ENCODE measurements around the gene ZEB1. TPM values are rescaled to one million over a fixed set of nuclear protein-coding genes. Genes with fewer than 3 reads are reported as not detected.

Gene ZEB1
- total RNA-seq, 1 experiment from 2014 or later = 0.39 TPM

DNA sequence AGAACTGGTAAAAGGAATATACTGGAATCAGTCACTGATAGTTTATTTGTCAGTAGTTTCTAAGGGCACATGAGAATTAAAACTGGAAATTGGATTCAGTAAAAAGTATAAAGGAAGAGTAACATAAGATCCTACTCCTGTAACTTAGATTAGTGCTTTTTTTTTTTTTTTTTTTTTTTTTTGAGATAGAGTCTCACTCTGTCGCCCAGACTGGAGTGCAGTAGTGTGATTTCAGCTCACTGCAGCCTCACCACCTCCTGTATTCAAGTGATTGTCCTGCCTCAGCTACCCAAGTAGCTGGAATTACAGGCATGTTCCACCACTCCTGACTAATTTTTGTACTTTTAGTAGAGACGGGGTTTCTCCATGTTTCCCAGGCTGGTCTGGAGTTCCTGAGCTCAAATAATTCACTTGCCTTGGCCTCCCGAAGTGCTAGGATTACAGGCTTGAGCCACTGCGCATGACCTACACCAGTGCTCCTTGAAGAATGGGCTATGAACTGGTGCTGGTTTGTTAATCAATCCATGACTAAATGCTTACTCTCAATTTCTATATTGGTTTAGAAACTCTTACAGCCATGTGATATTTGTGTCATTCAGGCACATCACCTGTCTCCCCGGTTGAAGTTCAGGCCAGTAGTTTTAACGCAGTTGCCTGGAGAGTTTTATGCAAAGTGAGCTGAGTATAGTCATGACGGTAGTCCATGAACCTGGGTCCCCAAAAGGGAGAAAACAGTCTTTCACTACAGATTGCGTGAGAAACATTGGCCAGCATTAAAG is 65.0 kb downstream of the ZEB1 start:
- Histone ChIP-seq H3K56ac (ENCODE audit: insufficient read length, low read depth, low read length) (no peak overlapping the region), H2BK15ac (ENCODE audit: low read depth, low read length) (no peak overlapping the region), H3K27ac (ENCODE audit: insufficient read length, low read depth, low read length) (no peak overlapping the region), H3T11ph (ENCODE audit: low read length) (no peak overlapping the region), H2BK12ac (ENCODE audit: insufficient read length, low read depth, low read length) (no peak overlapping the region), H3K18ac (ENCODE audit: insufficient read length, low read depth, low read length) (no peak overlapping the region), H2BK5ac (ENCODE audit: insufficient read length, low read length) (no peak overlapping the region), H3K9ac (ENCODE audit: extremely low read depth, insufficient read length, low read length) (no peak overlapping the region), H2AFZ (ENCODE audit: low read length) (no peak overlapping the region), H4K20me1 (ENCODE audit: control insufficient read depth, insufficient read depth, insufficient read length) (no peaks in the 10 kb centered on the region), H3K23me2 (ENCODE audit: insufficient read length, low read depth, low read length, poor library complexity, severe bottlenecking) (no peaks in the 10 kb centered on the region), H3K23ac (ENCODE audit: insufficient read length, low read depth, low read length) (no peak overlapping the region), H3K4me2 (ENCODE audit: insufficient read depth, insufficient read length, low read length) (no peak overlapping the region), H3K14ac (ENCODE audit: insufficient read depth, low read length) (no peak overlapping the region), H3K79me1 (ENCODE audit: insufficient read depth, low read depth, low read length, poor library complexity, severe bottlenecking) (no peaks in the 10 kb centered on the region), H3K4ac (ENCODE audit: low read depth, low read length) (no peak overlapping the region), H3K27me3 (ENCODE audit: insufficient read depth, low read length) (no peaks in the 10 kb centered on the region), H3K9me3 (ENCODE audit: control insufficient read depth, low read depth, low read length) (no peaks in the 10 kb centered on the region), H4K5ac (ENCODE audit: insufficient read length, low read depth, low read length) (no peak overlapping the region), H4K91ac (ENCODE audit: insufficient read length, low read depth, low read length) (no peak overlapping the region), H2AK5ac (ENCODE audit: insufficient read length, low read length) (no peak overlapping the region), H2BK20ac (ENCODE audit: low read depth, low read length, poor library complexity, severe bottlenecking) (no peak overlapping the region), H4K8ac (replicated peaks; ENCODE audit: insufficient read length, low read depth, low read length) (no peak overlapping the region), H3K4me1 (ENCODE audit: insufficient read depth, low read length) (peaks cover 3% of the 10 kb centered on the region; the same call in 1 of the 2 replicates), H3K79me2 (ENCODE audit: insufficient read depth, low read length) (no peaks in the 10 kb centered on the region), H2BK120ac (ENCODE audit: low read depth, low read length, poor library complexity, severe bottlenecking) (no peak overlapping the region)
- H3K4me3 Mint-ChIP-seq = no peak overlapping the region
- H3K9me3 Mint-ChIP-seq = no peaks in the 10 kb centered on the region
- peaks cover 8 to 10% of the 10 kb centered on the region in 2 experiments for H3K4me1 Mint-ChIP-seq
- no peak for DNase-seq
- no peak overlapping the region for H3K27ac Mint-ChIP-seq
- TF ChIP-seq, protein P1, sequence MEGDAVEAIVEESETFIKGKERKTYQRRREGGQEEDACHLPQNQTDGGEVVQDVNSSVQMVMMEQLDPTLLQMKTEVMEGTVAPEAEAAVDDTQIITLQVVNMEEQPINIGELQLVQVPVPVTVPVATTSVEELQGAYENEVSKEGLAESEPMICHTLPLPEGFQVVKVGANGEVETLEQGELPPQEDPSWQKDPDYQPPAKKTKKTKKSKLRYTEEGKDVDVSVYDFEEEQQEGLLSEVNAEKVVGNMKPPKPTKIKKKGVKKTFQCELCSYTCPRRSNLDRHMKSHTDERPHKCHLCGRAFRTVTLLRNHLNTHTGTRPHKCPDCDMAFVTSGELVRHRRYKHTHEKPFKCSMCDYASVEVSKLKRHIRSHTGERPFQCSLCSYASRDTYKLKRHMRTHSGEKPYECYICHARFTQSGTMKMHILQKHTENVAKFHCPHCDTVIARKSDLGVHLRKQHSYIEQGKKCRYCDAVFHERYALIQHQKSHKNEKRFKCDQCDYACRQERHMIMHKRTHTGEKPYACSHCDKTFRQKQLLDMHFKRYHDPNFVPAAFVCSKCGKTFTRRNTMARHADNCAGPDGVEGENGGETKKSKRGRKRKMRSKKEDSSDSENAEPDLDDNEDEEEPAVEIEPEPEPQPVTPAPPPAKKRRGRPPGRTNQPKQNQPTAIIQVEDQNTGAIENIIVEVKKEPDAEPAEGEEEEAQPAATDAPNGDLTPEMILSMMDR (conservative IDR thresholded peaks at IDR 0.05) = no peak
- no peaks in the 10 kb centered on the region for H3K27me3 Mint-ChIP-seq (ENCODE audit: low read depth)
- no peaks in the 10 kb centered on the region for H3K36me3 Mint-ChIP-seq (ENCODE audit: insufficient read depth in 1 of 3, low read depth in 3 of 3)
- no CpG with 5 or more reads among the region's 8 CpGs for WGBS (ENCODE audit: extremely low coverage, insufficient read length, low lambda C conversion rate)
